ENCODE data around the gene METTL24. TPM values are rescaled to one million over a fixed set of nuclear protein-coding genes. Genes with fewer than 3 reads are reported as not detected.
"Not testable (repeated sequence)": the region's sequence is repeated elsewhere in the genome, so short reads cannot be mapped to it uniquely, and the experiment has no call there.

The METTL24 gene
- total RNA-seq, 2 donors from 2014 or later = not detected

- no peak overlapping the region for H3K4me3 Mint-ChIP-seq
- no peaks in the 10 kb centered on the region for H3K9me3 ChIP-seq (ENCODE audit: control insufficient read depth, low read length, poor library complexity, severe bottlenecking)
- peaks cover 2% of the 10 kb centered on the region for H3K4me1 Mint-ChIP-seq
- no peak overlapping the region for H3K27ac Mint-ChIP-seq
- no peak for ATAC-seq
- H3K36me3 Mint-ChIP-seq (ENCODE audit: low read depth) = no peaks in the 10 kb centered on the region
- no peak for DNase-seq
- H3K27me3 Mint-ChIP-seq = peaks cover 21% of the 10 kb centered on the region
Observed at GRCh38 chr6:110283657-110284056, 74.5 kb downstream of the METTL24 start.

GRCh38 chr6:110282412-110282811 is 75.7 kb downstream of the METTL24 start:
- no peaks in the 10 kb centered on the region for H3K9me3 ChIP-seq (ENCODE audit: control insufficient read depth, low read length, poor library complexity, severe bottlenecking)
- no peak overlapping the region for H3K27ac Mint-ChIP-seq
- DNase-seq = no peak
- H3K4me1 Mint-ChIP-seq = peaks cover 2% of the 10 kb centered on the region
- ATAC-seq = no peak
- H3K4me3 Mint-ChIP-seq = no peak overlapping the region
- H3K27me3 Mint-ChIP-seq = peaks cover 22% of the 10 kb centered on the region
- H3K36me3 Mint-ChIP-seq (ENCODE audit: low read depth) = no peaks in the 10 kb centered on the region

GRCh38 chr6:110277100-110277665 is 81.0 kb downstream of the METTL24 start:
- ATAC-seq = no peak

GRCh38 chr6:110272781-110273180 is 85.4 kb downstream of the METTL24 start:
- not testable (repeated sequence) for H3K4me3 Mint-ChIP-seq; DNase-seq; H3K9me3 ChIP-seq (ENCODE audit: control insufficient read depth, low read length, poor library complexity, severe bottlenecking); H3K4me1 Mint-ChIP-seq; ATAC-seq; H3K27ac Mint-ChIP-seq; H3K36me3 Mint-ChIP-seq (ENCODE audit: low read depth)
- peaks cover 10% of the 10 kb centered on the region for H3K27me3 Mint-ChIP-seq

More at GRCh38 chr6:110277100-110277665, 81.0 kb downstream of the METTL24 start:
- DNase-seq = no peak
- Mint-ChIP-seq H3K4me1 (no peaks in the 10 kb centered on the region), H3K36me3 (ENCODE audit: low read depth) (no peaks in the 10 kb centered on the region), H3K4me3 (no peak overlapping the region), H3K27ac (no peak overlapping the region), H3K27me3 (peaks cover 22% of the 10 kb centered on the region)
- no peaks in the 10 kb centered on the region for H3K9me3 ChIP-seq (ENCODE audit: control insufficient read depth, low read length, poor library complexity, severe bottlenecking)

- ATAC-seq = no peak
- Mint-ChIP-seq H3K27ac (no peak overlapping the region), H3K4me3 (no peak overlapping the region), H3K4me1 (no peaks in the 10 kb centered on the region), H3K36me3 (ENCODE audit: low read depth) (no peaks in the 10 kb centered on the region), H3K27me3 (peaks cover 8% of the 10 kb centered on the region)
- DNase-seq = no peak
- no peaks in the 10 kb centered on the region for H3K9me3 ChIP-seq (ENCODE audit: control insufficient read depth, low read length, poor library complexity, severe bottlenecking)
Observed at GRCh38 chr6:110271732-110272022, 86.5 kb downstream of the METTL24 start.

GRCh38 chr6:110270165-110270564 is 88.0 kb downstream of the METTL24 start:
- peaks cover 4% of the 10 kb centered on the region for H3K27me3 Mint-ChIP-seq
- H3K4me3 Mint-ChIP-seq = no peak overlapping the region
- DNase-seq (no peak), ATAC-seq (no peak)
- H3K4me1 Mint-ChIP-seq = no peaks in the 10 kb centered on the region
- H3K27ac Mint-ChIP-seq = no peak overlapping the region
- H3K36me3 Mint-ChIP-seq (ENCODE audit: low read depth) = no peaks in the 10 kb centered on the region
- no peaks in the 10 kb centered on the region for H3K9me3 ChIP-seq (ENCODE audit: control insufficient read depth, low read length, poor library complexity, severe bottlenecking)

GRCh38 chr6:110269623-110270022 is 88.5 kb downstream of the METTL24 start:
- no peaks in the 10 kb centered on the region for H3K9me3 ChIP-seq (ENCODE audit: control insufficient read depth, low read length, poor library complexity, severe bottlenecking)
- DNase-seq = no peak
- Mint-ChIP-seq H3K4me1 (no peaks in the 10 kb centered on the region), H3K27me3 (peaks cover 4% of the 10 kb centered on the region), H3K4me3 (no peak overlapping the region), H3K36me3 (ENCODE audit: low read depth) (no peaks in the 10 kb centered on the region), H3K27ac (no peak overlapping the region)
- ATAC-seq = no peak

GRCh38 chr6:110266996-110267395 is 91.2 kb downstream of the METTL24 start:
- ATAC-seq = no peak
- Mint-ChIP-seq H3K36me3 (ENCODE audit: low read depth) (no peaks in the 10 kb centered on the region), H3K27me3 (peaks cover 4% of the 10 kb centered on the region)

GRCh38 chr6:110265273-110265672 is 92.9 kb downstream of the METTL24 start:
- Mint-ChIP-seq H3K27ac (no peak overlapping the region), H3K27me3 (peaks cover 4% of the 10 kb centered on the region), H3K4me1 (no peaks in the 10 kb centered on the region), H3K36me3 (ENCODE audit: low read depth) (no peaks in the 10 kb centered on the region), H3K4me3 (no peak overlapping the region)
- no peak for ATAC-seq
- H3K9me3 ChIP-seq (ENCODE audit: control insufficient read depth, low read length, poor library complexity, severe bottlenecking) = no peaks in the 10 kb centered on the region
- no peak for DNase-seq

More at GRCh38 chr6:110266996-110267395, 91.2 kb downstream of the METTL24 start:
- no peak overlapping the region for H3K4me3 Mint-ChIP-seq
- DNase-seq = no peak
- H3K9me3 ChIP-seq (ENCODE audit: control insufficient read depth, low read length, poor library complexity, severe bottlenecking) = no peaks in the 10 kb centered on the region
- H3K4me1 Mint-ChIP-seq = no peaks in the 10 kb centered on the region
- H3K27ac Mint-ChIP-seq = no peak overlapping the region

- H3K9me3 ChIP-seq (ENCODE audit: control insufficient read depth, low read length, poor library complexity, severe bottlenecking) = no peaks in the 10 kb centered on the region
- Mint-ChIP-seq H3K4me3 (no peak overlapping the region), H3K36me3 (ENCODE audit: low read depth) (no peaks in the 10 kb centered on the region), H3K27me3 (no peaks in the 10 kb centered on the region), H3K4me1 (no peaks in the 10 kb centered on the region), H3K27ac (no peak overlapping the region)
- DNase-seq = no peak
- no peak for ATAC-seq
Observed at GRCh38 chr6:110256366-110256765, 101.8 kb downstream of the METTL24 start.

- Mint-ChIP-seq H3K27me3 (no peaks in the 10 kb centered on the region), H3K36me3 (ENCODE audit: low read depth) (no peaks in the 10 kb centered on the region), H3K4me3 (no peak overlapping the region), H3K27ac (no peak overlapping the region), H3K4me1 (no peaks in the 10 kb centered on the region)
- no peak for ATAC-seq
- no peaks in the 10 kb centered on the region for H3K9me3 ChIP-seq (ENCODE audit: control insufficient read depth, low read length, poor library complexity, severe bottlenecking)
- DNase-seq = no peak
Observed at GRCh38 chr6:110255211-110255750, 102.9 kb downstream of the METTL24 start.

- ATAC-seq (no peak), DNase-seq (no peak)
- H3K9me3 ChIP-seq (ENCODE audit: control insufficient read depth, low read length, poor library complexity, severe bottlenecking) = no peaks in the 10 kb centered on the region
- Mint-ChIP-seq H3K27ac (no peak overlapping the region), H3K4me1 (no peaks in the 10 kb centered on the region), H3K36me3 (ENCODE audit: low read depth) (peaks cover 2% of the 10 kb centered on the region), H3K27me3 (no peaks in the 10 kb centered on the region), H3K4me3 (no peak overlapping the region)
Observed at GRCh38 chr6:110250838-110251237, 107.3 kb downstream of the METTL24 start.

- Mint-ChIP-seq H3K27ac (no peak overlapping the region), H3K36me3 (ENCODE audit: low read depth) (peaks cover 2% of the 10 kb centered on the region), H3K27me3 (no peaks in the 10 kb centered on the region), H3K4me3 (no peak overlapping the region), H3K4me1 (no peaks in the 10 kb centered on the region)
- DNase-seq (no peak), ATAC-seq (no peak)
- H3K9me3 ChIP-seq (ENCODE audit: control insufficient read depth, low read length, poor library complexity, severe bottlenecking) = no peaks in the 10 kb centered on the region
Observed at GRCh38 chr6:110250058-110250457, 108.1 kb downstream of the METTL24 start.

- H3K9me3 ChIP-seq (ENCODE audit: control insufficient read depth, low read length, poor library complexity, severe bottlenecking) = no peaks in the 10 kb centered on the region
- no peak overlapping the region for H3K4me3 Mint-ChIP-seq
- H3K27me3 Mint-ChIP-seq = no peaks in the 10 kb centered on the region
- no peak overlapping the region for H3K27ac Mint-ChIP-seq
- DNase-seq (no peak), ATAC-seq (no peak)
- peaks cover 2% of the 10 kb centered on the region for H3K36me3 Mint-ChIP-seq (ENCODE audit: low read depth)
- no peaks in the 10 kb centered on the region for H3K4me1 Mint-ChIP-seq
Observed at GRCh38 chr6:110246900-110247546, 111.1 kb downstream of the METTL24 start.

All from T-helper 17 cell (primary cell).